Inferior parietal cortex (tissue), 1 donor: Measurements from ENCODE around the gene MRTO4.
"Not testable (repeated sequence)": the region's sequence is repeated elsewhere in the genome, so short reads cannot be mapped to it uniquely, and the experiment has no call there.

Experiments used
- DNase-seq: peaks from one replicate; pipeline ENCODE4 v3.0.0-alpha.2; 2016; ENCODE audit errors: extremely low spot score

The MRTO4 gene

DNA sequence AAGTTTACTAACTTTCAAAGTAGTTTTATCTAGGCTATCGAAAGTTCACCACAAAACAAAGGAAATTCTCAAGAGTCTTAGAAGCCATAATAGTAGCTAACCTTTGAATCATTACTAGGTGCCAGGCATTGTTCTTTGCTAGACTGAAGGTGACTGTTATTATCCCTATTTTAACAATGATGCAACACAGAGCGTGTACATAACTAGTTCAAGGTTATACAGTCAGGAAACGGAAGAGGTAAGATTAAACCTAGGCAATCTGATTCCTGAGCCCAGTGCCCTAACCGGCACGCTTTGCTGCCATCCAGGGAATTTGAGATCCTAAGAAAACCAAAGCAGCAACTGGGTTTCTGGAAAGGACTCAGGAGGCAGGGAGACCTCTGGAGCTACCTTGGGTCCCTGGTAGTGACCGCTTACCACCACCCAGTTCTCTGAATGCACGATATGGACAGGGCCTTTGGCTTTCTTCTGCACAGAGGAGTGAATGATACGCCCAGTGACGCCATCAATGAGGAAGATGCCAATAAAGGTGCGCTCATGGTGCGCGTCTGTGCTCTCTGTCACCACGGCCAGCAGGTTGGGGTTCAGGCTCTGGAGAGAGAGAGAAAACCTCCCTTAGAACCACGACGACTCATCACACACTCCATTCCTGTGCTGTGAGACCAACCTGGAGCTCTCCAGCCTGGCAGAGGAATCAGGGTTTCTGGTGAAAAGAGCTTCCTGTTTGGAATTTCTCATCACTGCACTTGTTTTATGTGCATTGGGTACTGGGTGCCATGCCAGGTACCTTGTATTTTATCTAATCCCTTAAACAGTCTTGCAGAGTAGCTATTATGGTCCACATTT, 28.4 kb upstream of the MRTO4 start:
- DNase-seq = no peak

DNA sequence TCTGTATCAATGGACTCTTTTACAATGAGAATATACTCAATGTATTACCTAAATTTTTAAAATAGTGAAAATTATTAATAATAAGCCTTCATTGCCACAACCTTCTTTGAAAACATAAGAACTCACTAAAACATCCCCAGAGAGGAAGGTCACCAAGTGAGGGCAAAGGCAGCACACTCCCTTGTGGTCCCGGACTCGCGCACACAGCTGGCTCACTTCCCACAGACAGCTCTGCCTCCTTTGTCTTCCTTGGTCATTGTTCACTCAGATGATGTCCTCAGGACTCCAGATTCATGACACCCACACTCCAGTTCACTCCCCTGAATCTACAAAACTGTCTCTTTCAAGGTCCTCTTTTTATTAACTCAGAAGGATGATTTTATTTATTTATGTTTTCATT, 22.4 kb upstream of the MRTO4 start:
- DNase-seq = no peak

DNA sequence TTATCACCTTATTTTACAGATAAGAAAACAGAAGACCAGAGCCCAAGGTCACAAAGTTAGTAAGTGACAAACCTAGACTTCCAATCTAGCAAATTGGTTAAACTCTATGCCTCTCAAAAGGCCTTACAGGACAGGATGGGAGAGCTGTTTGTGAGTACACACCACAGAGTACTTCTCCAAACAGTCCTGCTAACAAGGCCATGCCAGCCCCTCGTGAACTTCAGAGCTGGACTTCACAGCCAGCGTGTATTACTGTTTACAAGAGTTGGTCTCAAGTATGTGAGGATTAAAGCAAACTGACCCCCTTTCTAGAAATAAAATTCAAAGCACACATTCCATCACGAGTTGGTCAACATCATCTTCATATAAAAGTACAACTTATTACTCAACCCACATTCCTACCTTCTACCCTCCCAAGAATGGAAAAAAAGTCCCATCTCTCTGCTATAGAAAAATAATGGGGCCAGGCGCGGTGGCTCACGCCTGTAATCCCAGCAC, 21.7 kb upstream of the MRTO4 start:
- no peak for DNase-seq

DNA sequence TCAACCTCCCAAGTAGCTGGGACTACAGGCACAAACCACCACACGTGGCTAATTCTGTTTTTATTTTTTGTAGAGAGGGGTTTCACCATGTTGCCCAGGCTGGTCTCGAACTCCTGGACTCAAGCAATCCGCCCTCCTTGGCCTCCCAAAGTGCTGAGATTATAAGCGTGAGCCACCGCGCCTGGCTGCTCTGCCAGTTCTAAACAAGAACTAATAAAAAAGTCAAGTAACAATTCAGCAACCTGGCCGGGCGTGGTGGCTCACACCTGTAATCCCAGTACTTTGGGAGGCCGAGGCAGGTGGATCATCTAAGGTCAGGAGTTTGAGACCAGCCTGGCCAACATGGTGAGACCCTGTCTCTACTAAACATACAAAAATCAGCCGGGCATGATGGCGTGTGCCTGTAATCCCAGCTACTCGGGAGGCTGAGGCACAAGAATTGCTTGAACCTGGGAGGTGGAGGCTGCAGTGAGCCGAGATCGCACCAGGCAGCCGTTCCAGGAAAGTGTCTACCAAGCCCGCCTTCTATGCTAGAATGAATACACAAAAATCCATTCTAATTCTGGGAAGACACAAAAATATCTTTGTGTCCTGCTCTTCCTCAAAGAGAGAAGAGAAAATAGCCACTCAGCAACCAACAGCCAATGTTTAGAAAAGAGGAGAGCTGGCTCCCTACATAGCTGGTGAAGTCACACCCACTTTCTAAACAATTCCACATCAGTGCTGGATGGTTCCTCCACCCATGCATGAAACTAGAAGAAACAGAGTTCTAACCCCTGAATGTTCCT, 19.7 kb upstream of the MRTO4 start:
- peak; percentile 36 for DNase-seq

DNA sequence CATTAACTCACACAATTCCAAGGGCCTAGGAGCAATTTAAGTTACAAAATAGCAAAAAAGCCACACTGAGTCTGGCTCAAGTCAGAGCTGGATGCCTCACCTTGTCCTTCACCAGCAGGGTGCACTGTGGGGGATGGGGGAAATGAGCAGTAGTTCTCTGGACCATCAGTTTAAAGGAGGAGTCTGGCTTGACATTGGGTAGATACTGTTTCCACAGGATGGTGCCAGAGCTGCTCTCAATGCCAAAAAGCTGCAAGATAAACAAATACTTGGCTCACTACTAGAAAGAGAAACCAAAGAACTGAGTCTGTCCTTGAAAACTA, 19.1 kb upstream of the MRTO4 start:
- DNase-seq = no peak

DNA sequence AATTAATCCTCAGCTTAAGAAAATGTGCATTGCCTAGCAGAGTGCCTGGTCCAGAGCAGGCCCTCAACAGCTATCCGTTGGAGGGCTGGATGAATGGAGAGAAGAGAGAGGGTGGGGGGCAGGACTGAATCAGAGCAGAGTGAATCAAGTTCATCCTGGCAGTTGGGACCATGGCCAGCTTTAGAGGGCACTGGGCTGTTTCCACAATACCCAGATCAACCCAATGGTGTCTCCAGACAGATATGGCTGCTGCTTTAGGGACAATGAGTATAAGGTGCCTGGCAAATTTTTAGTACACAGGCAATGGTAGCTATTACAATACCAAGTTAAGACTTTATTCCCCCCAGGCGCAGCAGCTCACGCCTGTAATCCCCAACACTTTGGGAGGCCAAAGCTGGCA, 17.4 kb upstream of the MRTO4 start:
- no peak for DNase-seq

DNA sequence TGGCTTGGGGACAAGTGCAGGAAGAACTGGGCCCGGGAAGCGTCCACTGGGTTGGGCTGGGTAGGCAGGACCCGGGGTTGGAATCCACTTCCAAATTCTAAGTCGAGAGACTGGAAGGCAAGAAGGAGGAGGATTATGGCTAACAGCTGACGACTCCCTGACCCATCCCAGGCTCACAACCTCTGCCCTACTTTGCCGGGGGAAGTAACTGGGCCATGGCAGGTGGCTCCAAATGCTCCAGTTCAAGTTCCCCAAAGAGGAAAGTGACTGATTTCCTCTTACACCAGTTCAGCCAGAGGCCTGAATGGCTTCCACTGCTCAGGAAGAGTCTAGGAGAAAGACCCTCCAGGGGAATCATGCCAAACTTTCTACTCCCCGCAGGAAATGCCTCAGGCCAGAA, 11.7 kb upstream of the MRTO4 start:
- no peak for DNase-seq

DNA sequence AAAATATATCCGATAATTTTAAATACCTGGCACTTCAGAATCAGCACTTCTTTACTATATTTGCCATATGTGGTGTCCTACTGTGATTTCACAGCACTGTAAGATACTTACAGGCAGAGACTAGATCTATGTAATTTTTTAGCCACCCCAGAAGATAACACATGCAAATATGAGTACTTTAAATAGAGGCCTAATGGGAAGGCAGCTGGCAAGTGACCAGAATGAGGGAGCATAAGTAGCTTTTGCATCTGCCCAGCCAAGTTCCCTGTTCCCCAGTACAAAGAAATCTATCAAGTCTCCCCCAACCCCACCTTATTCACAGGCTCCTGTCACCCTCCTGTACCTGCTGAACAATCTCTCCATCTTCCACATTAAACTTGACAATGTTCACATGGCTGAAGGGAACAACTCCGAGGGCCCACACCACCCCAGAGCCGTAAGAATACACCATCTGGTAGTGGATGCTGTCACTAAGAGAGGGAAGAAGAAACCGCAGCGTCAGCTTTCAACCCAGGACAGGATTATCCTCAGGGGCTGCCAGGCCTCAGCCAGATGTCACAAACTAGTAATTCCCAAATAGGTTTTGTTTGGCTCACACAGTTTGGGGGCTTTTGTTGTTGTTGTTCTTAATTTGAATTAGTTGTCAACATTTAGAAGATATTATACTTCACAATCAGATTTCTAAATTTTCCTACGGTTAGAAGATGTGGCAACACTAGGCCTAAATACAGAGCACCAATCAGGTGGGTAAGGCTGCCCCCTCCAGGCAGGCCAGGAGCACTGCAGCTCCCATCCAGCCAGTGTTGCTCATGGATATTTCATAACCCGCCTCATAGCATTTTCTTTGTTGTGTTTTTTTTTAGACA, 10.7 kb upstream of the MRTO4 start:
- peak; percentile 74 for DNase-seq

DNA sequence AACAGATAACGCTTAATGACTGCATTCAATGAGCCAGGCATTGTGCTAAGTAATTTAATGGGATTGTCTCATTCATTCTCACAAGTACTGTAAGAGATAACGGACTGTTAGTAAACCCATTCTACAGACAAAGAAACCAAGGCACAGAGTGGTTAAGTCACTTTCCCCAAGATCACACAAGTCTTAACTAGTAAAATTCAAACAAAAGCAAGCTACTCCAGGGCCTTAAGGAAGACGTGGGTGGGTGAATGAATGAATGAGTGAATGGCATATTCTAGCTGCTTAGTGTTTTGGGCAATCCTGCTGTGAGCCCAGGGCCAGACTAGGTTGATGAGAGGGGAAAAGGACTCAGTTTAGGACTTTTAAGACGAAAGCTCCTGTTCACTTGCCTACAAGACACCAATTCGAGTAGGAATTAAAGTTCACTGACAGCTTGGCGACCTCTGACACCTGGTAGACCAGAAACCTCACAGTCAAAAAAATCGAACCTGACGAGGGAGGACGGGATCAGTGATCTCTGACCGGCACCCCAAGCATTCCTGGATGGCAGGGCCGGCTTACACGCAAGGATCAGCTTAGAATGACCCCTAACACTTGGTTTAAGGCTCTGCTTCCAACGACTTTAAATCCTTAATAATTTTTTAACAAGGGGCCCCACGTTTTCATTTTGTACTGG, 838 bp upstream of the MRTO4 start:
- no peak for DNase-seq

DNA sequence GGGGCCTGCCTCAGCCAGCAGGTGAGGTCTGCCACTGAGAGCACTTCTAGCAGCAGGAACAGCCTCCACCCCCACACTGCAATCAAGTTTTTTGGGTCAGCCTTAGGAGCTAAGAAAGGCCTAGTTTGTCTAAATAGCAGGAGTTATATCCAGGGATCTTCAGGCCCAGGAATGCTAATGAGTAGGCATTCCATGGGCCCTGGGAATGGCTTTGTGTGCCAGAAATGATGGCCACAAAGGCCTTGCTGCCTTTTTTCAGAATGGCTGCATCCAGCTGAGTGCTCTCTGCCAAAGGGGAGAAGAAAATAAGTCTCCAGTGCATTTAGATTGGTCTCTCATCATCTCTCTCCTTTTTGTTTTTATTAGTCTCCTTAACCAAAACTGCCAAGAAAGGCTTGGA, 2.8 kb downstream of the MRTO4 start:
- no peak for DNase-seq

DNA sequence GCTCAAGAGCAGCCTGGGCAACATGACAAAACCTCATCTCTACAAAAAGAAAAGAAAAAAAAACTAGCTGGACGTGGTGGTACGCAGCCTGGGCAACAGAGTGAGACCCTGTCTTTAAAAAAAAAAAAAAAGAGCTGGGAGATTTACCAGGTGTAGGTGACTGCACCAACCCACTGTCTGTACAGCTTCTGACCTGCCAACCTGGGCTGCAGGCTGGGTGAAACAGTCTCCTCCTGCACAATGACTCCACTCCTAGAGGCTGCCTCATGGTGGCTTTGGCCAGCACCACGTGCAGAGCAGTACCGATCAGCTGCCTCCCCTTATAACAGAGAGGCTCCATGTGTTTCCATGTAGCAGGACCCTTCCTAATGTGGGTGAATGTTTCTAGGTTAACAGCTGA, 3.7 kb downstream of the MRTO4 start:
- no peak for DNase-seq

DNA sequence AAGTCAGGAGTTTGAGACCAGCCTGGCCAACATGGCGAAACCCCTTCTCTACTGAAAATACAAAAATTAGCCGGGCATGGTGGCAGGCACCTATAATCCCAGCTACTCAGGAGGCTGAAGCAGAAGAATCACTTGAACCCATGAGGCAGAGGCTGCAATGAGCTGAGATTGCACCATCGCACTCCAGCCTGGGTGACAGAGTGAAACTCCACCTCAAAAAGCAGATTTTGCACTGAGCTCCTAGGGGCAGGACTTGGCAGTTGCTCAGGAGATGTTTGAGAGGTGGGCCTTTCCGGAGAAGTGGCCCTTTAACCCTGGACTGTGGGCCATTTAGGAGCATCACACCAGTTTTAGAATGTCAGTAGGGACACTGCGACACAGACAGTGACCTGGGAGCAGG, 4.7 kb downstream of the MRTO4 start:
- DNase-seq = not testable (repeated sequence)

DNA sequence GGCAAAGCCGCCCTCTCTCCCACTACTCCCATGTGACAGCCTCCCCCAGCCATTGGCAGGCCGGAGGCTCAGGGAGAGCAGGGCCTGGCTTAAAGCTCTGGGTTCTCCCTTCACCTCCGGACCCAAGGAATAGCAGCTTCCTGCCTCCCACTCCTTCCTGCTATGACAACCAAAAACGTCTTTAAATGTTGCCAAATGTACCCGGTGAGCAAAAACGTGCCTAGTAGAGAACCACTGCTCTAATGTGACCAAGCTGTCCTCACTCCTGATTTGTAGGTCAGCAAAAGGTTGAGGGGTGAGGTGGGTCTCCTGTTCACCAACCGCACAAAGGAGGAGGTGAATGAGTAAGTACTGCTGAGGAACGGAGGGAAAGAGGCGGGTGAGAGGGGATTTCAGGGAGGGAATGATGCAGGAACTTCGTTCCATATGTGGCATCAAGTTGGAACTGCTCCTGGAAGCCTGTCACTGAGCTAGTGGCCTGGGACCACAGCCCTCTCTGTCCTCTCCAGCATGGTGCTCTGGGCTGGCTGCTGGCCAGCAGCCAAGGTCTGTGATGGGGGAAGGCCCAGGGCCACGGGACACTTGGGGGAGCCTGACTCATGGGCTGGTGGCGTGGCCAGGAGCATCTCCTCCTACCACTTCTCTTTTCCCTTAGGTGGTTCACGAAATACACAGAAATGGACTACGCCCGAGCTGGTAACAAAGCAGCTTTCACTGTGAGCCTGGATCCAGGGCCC, 5.7 kb downstream of the MRTO4 start:
- DNase-seq = no peak

DNA sequence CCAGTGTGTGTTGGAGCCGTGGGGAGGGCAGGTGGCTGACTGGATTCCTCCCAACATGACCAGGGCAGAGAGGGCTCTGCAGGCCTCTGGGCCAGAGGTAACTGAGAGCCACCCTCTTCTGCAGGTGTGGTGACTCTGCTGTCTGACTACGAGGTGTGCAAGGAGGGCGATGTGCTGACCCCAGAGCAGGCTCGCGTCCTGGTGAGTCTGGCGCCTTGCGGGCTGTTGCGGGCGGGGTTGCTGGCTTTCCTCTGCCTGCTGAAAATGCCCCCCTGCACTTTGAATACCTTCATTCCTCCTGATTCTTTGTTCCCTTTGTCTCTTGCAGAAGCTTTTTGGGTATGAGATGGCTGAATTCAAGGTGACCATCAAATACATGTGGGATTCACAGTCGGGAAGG, 6.7 kb downstream of the MRTO4 start:
- DNase-seq = no peak

DNA sequence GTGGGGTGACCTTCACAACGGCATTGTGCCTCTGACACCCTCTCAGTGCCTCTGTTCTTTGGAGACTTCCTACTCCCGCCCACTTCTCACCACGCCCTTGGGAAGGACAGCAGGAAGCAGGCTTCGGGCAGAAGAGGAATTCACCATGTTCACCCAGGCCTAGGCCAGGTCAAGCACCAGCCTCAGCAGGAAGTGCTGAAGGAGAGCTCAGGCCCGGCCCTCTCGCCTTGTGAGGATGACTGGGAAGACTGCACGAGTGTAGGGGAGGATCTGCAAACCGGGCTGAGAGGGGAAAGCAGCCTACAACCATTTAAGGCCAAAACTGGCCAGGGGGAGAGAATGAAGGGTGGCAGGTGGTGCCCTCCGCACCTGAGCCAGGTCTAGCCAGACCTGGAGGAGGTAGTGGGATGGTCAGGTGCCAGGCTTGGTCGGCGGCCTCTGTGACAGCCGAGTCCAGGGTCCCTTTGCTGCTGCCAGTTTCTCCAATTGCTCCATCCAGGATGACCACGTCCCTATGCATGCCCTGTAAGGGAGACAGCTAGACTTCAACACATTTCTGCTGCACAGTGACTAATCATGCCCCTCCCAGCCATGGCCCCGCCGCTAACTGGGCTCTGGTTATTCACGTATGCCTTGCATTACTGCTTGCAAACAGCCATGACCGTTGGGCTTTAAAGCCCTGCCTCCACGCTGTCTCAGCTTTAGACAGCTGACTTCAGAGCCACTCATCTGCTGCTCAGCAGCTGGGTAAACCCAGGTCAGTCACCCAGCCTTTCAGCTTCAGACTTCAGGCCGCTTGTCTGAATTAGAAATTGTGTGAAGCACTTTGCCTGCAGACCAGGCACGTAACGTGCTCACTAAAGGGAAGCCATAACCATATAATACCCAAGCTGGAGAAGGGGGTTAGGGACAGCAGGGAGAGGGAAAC, 8.9 kb downstream of the MRTO4 start:
- DNase-seq = no peak

DNA sequence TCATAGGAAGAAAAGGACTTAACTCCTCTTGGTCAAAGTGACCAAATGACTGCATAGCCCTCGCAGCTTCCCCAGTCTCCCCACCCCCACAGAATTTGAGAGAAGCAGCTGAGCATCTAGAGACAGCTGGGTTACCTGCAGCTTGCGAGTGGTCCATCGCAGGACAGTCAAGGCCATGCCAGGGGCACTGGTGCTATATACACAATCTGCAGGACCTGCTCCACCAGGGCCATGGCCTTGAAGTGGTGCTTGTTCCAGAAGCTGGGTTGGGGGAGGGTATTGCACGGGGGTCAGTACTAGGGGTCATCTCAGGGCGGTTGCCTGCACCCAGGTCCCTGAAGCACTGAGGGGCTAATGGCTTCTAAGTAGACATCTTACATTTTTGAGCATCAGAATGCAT, 10.4 kb downstream of the MRTO4 start:
- DNase-seq = no peak

DNA sequence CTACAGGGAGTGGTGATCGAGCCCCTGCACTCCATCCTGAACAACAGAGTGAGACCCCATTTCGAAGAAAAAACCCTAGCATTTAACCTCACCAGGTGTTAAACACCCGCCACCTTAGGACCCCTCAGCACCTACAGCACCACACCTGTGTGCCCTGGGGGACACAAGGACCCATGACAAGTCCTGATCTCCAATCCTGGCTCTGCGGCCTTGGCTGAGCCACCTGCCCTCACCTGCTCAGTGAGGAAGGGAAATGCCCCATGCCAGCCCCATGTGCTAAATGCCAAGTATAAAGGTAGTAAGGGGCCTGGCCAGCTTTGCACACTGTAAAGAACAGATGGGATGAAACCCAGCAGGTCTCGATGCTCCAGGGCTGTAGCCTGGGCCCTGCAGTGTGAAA, 11.1 kb downstream of the MRTO4 start:
- DNase-seq = no peak

DNA sequence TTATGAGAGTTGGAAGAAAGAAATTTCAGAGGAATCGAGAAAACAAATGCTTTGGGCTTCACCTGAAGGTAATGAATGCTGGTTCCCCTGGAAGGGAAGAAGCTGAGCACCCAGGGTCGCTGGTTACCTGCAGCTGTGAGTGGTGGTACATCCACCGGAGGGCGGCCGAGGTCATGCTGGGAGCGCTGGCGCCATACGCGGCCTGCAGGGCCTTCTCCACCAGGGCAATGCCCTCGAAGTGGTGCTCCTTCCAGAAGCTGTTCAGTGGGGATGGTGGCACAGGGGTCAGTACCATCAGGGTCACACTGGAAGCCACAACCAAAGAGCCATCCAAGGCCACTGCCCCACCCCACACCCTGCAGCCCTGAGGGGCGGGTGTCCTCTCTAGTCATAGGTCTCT, 16.8 kb downstream of the MRTO4 start:
- no peak for DNase-seq

DNA sequence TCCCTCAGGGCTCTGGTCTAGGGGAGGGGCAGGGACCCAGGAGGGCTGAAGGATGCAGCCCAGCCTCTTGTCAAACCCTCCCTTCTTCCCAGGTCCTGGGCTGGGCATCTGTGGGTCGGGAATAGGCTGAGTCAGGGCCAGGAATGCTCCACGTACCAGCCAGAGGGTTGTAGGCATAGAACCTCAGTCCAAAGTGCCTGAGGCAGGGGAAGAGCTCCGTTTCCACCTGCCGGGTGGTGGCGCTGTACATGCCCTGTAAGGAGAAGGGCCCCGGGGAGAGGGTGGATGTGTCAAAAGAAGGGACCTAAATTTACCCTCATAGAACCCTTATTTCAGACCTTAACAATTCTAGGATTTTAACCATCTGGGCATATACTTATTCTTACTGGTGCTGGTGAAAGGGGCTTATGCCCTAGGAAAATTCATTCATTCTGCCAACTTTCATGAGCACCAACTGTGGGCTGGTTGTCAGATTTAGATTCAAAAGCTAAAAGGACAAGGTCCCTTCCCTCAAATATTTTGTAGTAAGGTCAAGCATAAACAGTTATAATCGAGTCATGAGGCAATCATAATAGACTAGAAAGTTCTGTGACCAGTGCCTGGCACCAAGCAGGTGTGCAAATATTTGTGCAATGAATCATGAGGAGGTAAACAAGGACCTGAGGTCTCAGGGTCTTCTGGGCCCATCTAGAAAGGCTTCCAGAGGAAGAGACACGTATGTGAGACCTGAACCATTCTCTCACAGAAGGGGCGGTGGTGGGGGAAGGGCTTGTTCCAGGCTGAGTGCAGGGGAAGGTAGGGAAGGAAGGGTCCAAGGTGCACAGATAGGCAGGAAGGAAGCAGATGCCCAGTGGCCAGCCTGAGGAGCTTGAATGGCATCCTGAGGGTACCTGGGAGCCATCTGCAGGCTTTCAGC, 18.1 kb downstream of the MRTO4 start:
- not testable (repeated sequence) for DNase-seq
